HG02798 (cell line): ENCODE results near the gene PTRHD1.
"Not testable (repeated sequence)": the region's sequence is repeated elsewhere in the genome, so short reads cannot be mapped to it uniquely, and the experiment has no call there.

Experiments
- ATAC-seq: cut with Tn5 transposase; IDR thresholded peaks from one replicate; pipeline ENCODE4 v1.9.1; 2021; ENCODE audit warnings: mild to moderate bottlenecking; ENCODE audit not compliant: unreplicated experiment, poor library complexity

The PTRHD1 gene, protein sequence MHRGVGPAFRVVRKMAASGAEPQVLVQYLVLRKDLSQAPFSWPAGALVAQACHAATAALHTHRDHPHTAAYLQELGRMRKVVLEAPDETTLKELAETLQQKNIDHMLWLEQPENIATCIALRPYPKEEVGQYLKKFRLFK

DNA sequence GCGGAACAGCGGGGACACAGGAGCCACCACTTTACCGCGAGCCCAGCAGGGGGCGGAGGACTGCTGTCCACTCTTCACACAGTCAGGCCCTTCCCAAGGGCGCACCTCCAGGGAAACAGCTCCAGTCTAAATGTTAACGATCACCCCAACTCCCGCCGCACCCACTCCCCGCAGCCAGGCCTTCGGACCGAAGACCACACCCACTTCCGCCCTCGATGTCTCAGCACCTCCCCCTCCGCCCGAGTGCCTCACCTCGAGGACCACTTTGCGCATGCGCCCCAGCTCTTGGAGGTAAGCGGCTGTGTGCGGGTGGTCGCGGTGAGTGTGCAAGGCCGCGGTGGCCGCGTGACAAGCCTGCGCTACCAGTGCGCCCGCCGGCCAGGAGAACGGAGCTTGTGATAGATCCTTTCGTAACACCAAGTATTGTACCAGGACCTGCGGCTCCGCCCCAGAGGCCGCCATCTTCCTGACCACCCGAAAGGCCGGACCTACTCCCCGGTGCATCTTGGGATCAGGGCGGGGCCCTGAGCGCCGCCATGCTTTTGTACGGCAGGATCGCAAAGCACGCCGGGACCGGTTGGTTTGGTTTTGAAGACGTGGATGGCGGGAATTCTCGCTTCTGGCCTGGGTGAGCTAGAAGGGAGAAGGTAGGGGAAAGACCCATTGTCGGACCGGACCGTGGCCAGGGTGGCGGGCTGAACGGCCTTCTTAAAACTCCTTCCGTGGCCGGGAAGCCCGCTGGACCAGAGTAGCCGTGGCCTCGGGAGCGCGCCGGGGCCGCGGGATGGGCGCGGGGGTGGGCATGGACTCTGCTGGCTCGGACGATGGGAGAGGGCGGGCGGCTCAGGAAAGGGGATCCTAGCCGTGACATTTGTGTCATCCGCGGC, at the start of gene PTRHD1, which contains the start of gene CENPO:
TSS of gene PTRHD1 (minus strand) at position 518 of the 887 bp plus-strand sequence. CDS start at position 504, 14 bp downstream.
TSS of gene CENPO (plus strand) at position 552 of the 887 bp plus-strand sequence. CDS start 495 bp downstream, outside the sequence.
- peak; percentile 94 for ATAC-seq

DNA sequence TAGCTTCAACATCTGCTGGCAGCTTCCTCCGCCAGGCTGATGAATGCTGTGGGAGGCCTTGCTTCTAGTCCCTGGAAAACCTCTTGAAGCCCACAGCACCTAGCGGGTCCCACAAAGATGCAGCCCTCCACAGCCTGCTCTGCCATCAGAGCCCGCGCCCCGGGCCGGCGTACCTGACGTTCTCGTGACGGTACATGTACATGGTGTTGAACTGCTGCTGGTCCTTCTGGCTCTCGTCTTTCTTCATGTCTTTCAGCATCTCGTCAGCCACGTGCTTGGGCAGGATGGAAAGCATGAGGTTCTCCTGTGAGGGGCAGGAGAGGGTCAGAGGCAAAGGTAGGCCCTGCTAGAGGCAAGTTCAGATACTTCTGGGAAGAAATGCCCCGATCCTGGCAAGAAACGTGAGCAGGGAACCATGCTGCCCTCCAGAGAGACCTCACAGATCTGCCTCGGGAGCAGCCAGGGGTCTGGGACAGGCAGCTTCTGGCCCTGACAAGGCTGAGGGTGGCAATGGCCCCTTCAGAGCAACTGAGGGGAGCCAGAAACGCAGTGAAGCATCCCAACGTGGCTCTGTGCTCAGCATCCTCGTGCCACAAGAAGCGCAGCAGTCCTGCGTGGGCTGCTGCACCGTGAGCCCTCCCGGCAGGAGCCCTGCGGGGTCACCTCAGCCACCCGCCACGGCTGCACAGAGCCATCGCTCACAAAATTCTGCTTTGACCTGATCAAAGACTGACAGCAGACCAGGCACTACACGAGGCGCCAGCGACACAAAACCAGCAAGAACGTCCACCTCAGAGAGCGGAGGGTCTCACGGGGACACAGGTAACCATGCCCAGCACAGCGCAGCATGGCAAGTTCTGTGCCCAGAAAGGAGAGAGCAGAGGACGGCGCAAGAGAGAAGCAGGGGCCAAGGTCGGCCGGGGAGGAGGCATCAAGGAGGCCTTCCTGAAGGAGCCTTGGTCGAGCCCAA, 49.2 kb upstream of the PTRHD1 start:
- no peak for ATAC-seq

DNA sequence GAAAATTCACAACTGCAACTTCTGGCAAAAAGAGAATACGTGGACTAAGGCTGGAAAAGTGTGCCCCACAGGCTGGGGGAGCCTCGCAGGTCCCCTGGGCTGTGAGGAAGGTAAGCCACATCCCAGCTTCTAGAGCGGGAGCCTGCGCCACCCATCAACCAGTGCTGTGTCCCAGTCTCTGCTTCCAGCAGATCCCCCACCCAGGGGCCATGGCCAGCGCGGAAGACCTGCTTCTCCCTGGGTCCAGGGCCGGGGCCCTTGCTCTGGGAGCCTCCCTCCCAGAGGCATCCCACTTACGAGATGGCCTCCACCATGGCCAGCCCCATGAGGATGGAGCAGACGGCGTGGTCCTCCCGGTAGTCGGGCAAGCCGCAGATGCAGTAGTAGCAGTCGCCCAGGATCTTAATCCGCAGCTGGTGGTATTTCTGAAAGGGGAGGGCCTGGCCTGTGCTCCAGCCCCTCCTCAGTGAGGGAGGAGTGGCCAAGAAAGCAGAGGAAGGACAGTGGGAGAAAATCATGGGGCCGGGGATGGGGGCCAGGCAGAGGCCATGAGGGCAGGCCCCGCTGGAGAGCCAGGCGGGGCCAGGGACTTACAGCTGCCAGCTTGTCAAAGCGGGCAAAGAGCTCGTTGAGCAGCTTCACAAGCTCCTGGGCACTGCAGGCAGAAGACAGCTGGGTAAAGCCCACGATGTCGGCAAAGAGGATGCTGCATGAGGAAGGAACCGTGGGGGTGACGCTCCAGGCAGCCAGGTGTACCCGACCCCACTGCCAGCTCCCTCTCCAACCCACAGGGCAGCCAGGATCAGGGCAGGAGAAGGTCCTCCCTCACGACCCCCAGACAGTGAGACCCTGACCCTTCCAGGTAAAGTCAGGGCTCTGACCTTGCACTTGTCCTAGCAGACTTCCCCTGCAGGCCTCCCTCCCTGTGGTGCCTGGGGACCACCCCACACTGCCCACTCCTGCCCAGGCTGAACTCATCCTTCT, 48.1 kb upstream of the PTRHD1 start:
- no peak for ATAC-seq

DNA sequence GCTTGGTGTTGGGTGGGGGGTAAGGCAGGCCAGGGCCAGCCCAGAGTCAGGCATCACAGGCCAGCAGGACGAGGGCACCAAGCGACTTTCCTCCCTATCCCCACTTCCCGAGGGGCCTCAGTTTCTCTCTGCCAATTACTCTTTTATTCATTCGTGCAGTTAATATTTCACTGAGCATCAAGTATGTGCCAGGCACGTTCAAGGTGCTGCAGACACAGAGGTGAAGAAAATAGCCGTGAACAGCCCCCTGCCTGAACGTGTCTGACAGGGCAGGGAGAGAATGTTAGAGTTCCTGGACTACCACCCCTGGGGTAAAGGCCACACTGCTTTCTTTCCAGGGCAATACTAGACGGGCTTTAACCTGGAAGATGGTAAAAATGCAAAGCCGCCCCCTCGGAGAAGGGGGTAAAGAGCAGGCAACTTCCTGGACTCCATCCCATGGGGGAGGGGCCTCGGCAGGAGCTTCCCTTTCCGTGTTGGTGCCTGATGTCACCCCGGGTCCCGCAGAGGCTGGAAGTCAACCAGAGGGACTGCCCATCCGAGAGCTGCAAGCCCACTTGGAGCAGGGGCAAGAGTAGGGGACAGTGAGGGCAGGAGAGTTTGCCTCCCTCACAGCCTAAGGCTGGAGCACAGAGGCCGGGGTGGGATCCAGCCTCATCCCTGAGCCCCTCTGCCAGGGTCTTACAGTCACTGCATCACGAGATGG, 47.1 kb upstream of the PTRHD1 start:
- ATAC-seq = no peak

DNA sequence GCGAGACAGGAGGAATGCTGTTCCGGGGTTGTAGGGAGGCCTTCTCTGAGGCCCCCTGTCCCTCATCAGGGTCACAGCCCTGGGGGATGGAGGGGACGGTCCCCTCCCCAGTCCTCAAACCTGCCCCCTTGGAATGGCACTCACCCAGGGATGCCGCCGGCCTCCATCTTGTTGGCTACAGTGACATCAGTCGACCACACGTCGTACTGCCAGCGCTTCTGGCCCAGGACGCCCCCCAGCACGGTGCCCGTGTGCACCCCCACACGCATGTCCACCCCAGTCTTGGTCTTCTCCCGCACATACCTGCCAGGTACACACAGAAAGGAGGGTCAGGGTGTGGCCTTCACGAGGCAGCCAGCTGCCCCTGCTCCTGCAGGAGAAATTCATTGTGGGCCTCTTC, 46.5 kb upstream of the PTRHD1 start:
- no peak for ATAC-seq

DNA sequence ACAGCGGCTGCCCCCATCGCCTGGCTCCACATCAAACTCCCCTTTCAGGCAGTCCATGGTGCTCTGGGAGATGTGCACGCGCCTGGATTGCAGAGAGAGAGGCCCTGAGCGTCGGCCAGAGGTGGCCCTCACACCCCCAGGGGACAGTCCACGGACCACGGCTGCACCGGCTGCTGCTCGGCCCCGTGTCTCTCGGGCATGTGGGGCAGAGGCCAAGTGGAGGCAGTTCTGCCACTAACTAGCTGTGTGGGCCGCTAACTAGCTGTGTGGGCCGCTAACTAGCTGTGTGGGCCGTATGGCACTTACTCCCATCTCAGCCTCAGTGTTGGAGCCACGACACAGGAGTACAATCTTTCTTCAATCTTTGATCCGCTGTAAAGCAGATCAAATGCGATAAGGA, 45.4 kb upstream of the PTRHD1 start:
- no peak for ATAC-seq

DNA sequence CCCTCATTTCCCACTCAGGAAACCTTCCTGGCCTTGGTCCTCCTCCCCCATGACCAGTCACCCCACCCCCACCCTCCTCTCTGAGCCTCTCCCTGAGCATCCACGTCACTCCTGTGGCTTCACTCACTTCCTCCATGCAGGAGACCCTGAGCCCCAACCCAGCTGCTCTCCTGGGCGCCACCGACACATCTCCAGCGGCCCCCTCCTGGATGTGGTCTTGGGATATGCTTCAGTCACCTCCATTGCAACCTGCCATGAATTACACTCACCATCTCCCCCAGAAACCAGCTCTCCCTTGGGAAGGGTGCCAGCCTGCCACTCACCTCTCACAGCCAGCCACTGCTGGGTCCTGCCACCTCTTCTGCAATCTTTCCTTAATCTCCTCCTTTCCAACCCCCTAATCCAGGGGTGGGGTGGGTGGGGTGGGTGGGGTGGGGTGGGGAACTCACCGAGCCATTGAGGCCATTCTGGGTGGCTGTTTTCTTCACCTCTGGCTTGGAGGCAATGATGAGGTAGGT, 44.9 kb upstream of the PTRHD1 start:
- no peak for ATAC-seq

DNA sequence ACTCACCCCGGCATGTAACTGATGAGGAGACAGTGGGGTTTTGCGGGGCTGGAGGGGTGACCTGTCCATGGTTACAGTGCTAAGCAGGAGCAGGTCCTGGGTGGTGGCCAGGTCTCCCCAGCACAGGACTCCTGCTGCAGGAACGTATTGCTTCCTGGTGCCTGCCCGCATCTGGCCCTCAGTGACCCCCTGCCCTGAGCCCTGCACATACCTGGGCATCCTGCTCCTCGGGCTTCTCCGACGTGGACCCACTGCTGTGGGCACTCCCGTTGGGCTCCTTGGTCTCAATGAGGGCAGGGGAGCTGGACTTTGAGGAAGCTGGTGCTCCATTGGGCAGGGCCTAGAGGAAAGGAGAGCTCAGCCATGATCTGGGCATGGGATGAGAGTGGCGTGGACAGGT, 43.5 kb upstream of the PTRHD1 start:
- no peak for ATAC-seq

DNA sequence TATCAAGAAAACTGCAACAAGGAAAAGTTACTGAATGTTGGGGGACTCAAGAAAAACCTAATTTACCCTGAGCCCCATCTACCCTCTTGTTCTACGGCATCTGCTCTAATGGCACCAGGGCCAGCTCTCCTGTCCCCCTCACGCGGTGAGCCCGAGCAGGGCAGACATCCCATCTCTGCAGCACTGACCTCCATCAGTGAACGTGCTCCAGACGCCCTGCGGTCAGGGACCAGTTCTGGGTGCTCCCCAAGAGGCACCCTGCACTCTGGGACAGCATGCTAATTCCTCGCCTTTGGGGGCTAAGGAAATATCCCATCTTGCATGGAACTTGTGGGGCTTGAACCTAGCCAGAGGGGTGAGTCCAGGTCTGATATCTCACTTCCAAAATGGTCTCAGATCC, 43.0 kb upstream of the PTRHD1 start:
- ATAC-seq = no peak

DNA sequence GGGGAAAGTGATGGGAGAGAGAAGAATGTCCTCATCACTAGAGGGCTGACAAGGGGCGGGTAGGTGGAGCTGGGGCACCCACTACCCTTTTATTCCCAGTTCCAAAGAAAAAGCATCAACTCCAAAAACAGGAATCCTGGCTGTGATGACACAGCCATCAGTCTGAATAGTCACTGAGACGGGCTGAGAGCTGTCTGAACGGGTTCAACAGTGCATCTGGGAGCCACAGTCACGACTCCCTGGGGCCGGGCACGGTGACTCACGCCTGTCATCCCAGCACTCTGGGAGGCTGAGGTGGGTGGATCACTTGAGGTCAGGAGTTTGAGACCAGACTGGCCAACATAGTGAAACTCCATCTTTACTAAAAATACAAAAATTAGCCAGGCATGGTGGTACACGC, 42.2 kb upstream of the PTRHD1 start:
- ATAC-seq = not testable (repeated sequence)

DNA sequence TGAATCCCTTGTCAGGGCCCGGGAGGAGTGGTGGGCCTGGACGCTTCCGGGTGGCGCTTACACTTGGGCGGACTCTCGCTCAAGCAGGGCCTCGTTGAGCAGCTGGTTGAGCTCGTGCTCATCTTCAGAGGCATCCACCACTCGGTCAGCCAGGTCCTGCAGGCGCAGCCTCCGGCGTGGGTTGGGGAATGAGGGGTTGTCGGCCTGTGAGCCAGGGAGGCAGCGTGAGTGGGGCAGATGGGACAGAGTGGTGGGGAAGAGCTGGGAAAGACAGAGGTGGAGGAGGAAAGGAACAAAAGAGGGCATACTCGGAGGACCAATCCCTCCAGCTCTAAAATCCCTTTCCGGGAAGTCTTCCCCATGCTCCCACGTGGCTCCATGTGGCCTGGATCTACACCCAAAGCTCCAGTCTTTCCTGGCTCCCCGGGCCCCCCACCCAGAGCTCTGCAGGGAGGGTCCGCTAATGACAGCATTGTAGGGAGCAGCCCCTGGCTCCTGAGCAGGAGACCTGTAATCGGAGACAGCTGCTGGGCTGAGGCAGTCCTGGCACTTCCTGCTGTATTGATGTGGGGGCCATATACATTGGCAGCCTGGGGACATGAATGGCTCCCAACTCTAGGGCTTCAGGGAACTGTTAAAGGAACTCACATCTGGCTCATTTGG, 41.7 kb upstream of the PTRHD1 start:
- no peak for ATAC-seq

DNA sequence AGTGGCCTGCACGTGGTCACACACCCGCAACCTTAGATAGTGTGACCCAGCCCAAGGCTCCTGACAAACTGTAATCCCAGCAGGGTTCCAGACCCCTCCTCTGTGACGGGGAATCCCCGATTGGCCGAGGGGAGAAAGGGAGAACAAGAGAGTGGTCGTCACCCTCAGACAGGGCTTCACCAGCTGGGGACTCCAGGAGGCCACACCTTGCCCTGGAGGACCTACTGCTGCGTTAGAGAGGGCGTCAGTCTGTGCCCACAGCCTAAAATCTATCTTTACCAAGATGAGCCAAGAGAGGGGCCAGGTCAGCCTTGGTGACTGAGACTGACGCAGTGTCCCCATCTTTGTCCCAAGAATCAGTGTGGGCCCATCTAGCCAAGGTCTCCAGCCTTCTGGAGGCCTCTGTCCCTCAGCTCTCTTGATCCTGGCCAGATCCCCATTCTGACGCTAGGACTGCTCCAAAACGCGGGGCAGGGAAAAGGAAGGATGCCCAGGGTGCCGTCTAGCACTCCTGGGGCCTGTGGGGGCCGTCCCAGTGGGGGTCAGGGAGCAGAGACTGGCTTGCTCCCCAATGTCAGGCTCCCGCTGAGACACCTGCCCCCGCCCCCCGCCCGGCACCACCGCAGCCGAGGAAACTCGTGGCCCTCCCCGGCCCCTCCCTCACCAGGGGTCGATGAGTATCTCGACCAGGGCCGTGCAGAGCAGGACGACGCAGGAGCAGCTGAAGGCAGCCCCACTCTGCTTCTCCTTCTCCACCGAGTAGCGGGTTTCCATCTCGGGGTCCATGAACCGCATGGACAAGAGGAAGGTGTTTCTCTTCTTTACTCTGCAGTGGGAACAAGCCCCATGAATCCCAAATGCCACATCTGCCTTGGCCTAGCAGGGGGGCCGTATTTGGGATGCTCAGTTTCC, 40.9 kb upstream of the PTRHD1 start:
- no peak for ATAC-seq

DNA sequence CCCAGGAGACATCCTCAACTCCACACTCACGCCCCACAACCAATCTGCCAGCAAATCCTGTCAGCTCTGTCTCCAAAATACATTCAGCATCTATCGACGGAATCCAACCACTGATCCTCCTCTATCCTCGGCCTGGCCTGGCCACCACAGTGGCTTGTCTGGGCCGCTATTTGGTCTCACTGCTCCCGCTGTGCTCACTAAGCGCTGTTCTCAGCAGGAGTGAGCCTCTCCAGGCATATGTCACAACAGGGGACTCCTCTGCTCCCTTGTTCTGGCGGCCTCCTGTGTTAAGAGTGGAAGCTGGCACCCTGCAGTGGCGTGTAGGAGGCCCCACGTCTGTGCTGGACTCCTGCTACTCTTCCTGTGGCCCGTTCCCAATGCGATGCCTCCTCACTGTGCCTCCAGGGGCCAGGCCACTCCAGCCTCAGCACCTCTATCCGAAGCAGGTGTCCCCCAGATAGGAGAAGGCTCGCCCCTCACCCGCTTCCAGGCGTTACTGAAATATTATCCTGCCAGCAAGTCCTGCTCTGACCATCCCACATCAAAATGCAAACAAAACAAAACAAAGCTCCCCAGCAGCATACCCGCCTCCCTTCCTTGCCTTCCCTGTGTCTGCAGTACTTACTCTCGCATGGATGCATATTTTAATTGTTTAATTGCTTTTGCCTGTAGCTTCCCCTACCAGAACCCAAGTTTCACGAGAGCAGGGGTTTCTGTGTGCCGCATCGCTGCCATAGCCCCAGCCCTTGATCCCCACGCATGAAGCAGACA, 39.9 kb upstream of the PTRHD1 start:
- no peak for ATAC-seq

DNA sequence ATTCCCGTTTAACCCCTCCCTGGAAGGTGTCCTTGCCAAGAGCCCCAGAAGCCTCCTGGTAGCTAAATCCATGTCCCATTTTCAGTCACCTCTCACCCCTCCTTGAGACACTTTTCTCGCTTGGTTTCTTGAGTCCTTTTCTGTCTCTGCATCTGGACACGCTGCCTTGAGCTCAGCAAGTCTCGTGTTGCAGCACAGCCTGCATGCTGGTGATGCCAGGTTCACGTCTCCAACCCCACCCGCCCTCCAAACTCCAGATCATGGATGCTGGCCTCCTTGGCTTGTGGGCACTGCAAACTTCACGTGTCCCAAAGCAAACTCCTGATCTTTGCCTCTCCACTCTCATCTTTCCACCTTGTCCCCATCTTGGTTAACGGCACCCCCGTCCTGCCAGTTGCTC, 39.3 kb upstream of the PTRHD1 start:
- ATAC-seq = no peak

DNA sequence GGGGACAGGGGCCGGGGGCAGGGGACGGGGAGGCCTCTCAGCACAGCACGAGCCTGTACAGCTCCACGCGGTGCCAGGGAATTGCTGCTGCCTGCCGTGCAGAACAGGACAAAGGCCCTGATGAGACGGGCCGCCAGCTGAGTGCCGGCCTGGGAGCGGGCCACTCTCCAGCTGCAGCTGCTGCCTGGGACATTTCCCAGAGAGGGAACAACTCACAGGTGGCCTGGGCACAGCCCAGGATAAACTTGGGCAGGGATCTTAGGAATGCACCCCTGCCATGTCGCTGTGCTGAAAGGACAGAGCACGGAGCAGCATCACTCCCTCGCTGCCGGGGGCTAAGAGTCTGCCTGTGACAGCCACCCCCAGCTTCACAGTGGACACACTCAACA, 38.9 kb upstream of the PTRHD1 start:
- ATAC-seq = no peak
